Measurements from ENCODE around the gene SRRM3.
"Not testable (repeated sequence)": the region's sequence is repeated elsewhere in the genome, so short reads cannot be mapped to it uniquely, and the experiment has no call there.

SRRM3 gene

DNA sequence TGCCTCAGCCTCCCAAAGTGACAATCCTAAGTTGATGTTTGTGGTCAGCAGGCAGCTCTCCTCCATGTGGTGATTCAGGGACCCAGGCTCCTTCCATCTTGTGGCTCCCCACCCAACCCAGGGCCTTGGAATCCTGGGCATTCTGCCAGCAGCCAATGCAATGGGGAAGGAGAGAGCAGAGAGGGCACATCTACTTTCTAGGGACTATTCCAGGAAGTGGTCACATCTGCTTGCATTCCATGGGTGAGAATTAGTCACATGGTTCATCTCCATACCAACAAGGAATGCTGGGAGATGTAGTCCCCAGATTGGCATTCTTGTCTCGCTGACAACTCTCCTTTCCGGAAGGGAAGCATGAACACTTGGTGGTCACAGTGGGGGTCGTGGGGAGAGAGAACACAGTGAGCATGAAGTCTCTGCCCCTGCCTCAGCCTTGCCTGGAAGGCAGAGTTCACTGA, 9.9 kb upstream of the SRRM3 start:
- DNase-seq, result no peak

DNA sequence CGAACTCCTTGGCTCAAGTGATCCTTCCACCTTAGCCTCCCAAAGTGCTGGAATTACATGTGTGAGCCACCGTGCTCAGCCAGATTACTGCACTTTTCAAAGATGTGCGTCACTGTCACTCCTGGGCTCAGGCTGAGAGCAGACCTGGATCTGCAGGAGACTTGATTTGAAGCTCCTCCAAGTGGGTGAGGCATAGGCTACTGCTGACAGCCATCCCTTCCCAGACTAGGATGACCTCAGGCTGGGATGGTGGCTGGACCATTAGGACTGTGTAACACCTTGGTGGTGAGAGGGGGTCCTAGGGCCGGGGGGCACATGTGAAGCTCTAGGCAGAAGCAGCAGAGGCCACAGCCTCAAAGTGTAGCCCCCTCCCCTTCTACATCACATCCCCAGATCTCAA, 8.2 kb upstream of the SRRM3 start:
- DNase-seq, result no peak

DNA sequence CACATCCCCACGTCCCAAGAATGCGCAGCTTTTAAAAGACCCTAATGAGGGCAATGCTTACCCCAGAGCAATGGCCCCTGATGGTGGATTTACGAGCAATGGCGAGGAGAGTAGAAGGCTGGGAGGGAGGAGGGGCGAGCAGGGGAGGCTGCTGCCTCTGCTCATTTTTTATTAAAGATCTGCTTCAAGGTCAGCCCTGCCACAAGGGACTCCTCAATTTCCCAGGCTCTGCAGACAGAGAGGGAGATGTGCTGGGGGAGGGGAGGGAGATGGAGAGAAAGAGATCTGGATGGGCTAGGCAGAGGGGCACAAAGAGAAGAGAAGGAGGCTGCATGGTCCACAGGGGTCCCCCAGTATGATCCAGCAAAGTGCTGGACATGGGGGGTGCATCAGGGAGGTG, 7.8 kb upstream of the SRRM3 start:
- no peak for DNase-seq

DNA sequence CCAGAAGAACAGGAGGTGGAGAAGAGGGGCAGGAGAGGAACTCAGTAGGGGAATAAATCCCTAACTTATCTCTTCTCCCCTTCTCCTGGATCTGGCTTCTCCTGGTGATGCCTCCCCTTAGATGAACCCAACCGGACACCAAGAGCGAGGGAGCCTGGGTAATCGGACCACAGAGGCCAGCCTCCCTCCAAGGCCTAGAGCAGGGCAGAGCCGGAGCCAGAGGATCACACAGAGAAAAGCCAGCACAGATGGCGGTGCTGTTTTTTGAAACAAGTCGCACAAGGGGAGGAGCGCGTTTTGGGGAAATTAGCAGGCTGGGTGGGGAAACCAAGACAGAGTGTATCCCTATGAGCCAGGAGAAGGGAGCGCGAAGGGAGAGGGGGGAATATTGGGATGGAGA, 4.9 kb upstream of the SRRM3 start:
- DNase-seq, result no peak

DNA sequence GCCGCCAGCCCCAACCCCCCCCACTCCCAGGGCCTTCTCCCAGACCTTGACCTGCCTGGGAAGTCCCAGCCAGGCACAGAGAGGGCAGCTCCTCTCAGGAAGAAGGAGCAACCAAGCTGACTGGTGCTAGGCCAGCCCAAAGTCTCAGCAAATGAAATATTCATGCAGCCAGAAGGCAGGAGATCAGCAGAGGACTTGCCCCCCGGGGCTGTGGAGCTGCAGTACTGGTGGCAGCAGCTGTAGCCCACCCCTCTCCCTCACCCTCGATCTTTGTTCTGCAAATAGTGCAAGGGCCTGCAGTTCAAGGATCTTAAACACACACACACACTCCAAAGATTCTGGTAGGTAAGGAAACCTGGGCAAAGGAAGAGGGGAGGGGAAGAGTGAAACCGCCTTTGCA, 3.5 kb upstream of the SRRM3 start:
- DNase-seq, result no peak

DNA sequence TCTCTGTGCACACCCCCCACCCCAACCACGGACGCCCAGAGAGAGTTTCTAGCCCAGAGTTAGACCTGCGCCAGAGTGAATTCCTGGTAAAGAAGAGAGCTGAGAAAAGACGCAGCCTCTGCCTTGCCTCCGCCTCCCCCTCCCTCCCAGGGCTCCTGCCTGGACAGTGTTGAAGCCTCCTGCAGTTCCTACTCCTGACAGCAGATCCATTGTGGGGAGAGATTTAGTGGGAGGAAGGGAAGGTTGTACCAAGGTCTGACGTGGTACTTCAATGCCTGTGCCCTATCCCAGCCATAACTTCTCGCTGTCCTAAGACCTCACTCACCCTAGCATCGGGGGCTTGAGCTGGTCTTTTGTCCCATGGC, 952 bp downstream of the SRRM3 start:
- DNase-seq, result no peak

DNA sequence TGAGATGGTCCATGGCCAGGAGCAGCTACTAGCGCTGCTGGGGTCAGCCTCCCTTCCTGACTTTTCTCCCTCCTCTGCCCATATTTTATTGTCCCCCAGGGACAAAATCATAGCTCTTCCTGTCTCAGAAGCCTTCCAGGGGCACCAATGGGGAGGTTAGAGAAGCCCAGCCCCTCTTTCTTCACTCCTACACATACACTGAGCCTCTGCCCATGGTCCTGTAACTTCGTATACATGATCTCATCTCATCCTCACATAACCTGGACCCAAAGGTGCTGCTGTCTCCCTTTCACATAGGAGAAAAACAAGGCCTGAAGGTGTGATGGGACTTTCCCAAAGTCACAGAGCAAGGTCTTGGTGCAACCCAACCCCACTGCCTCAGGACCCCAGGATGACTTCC, 2.5 kb downstream of the SRRM3 start:
- DNase-seq, result no peak

DNA sequence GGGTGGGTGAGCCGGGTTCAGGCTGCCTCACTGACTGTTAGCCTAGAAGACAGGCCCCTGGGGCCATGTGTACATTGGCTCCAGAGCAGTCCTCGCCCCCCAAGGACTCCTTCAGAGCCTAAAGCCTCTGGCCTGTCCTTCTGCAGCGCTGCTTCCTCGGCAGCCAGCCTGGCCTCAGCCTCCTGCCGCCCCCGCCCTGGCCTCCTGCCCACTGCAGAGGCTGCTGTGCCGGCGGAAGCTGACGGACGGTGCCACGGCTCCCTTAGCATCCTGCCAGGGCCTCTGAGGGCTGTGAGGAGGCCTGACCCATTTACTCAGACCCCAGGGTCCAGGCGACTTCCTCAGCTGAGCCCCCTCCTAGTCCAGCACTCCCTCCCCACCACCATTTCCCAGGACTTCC, 4.9 kb downstream of the SRRM3 start:
- no peak for DNase-seq

DNA sequence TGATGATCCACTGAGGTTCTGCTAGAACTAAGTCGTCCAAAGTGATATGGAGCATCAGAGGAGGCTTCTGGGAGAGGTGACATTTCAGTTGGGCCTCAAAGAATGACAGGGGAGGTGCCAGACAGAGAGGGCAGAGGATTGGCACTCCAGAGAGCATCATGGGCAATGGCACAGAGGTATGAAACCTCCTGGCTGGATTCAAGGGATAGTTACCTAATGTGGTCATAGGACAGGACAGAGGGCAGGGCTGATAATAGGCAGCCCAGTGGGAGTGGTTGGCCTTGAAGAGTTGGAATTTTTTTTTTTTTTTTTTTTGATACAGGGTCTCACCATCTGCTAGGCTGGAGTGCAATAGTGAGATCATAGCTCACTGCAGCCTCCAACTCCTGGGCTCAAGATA, 7.6 kb downstream of the SRRM3 start:
- no peak for DNase-seq

DNA sequence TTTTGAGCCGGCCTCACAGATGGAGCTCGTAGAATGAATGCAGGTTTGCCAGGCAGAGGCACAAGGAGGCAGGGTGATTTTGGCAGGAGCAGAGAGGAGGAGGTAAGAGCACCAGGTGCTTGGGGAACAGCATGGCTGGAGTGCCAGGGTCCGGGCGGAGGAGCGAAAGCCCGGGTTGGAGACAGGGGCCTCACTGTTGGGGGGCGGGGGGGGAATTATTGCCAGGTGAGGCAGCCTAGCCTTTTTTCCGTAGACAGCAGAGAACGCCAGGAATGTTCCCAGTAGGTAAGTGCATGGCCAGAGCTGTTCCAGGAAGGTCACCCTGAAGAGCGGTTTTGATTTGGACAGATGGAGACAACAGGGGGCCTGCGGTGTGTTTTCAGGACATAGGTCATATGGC, 9.5 kb downstream of the SRRM3 start:
- no peak for DNase-seq

DNA sequence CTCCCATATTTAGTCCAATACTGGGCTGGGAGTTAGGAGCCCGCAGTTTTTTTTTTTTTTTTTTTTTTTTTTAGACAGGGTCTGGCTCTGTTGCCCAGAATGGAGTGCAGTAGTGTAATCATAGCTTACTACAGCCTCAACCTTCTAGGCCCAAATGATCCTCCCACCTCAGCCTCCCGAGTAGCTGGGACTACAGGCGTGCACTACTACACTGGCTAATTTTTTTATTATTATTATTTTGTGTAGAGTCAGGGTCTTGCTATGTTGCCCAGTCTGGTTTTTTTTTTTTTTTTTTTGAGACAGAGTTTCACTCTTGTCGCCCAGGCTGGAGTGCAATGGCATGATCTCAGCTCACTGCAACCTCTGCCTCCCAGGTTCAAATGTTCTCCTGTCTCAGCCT, 13.7 kb downstream of the SRRM3 start:
- not testable (repeated sequence) for DNase-seq

DNA sequence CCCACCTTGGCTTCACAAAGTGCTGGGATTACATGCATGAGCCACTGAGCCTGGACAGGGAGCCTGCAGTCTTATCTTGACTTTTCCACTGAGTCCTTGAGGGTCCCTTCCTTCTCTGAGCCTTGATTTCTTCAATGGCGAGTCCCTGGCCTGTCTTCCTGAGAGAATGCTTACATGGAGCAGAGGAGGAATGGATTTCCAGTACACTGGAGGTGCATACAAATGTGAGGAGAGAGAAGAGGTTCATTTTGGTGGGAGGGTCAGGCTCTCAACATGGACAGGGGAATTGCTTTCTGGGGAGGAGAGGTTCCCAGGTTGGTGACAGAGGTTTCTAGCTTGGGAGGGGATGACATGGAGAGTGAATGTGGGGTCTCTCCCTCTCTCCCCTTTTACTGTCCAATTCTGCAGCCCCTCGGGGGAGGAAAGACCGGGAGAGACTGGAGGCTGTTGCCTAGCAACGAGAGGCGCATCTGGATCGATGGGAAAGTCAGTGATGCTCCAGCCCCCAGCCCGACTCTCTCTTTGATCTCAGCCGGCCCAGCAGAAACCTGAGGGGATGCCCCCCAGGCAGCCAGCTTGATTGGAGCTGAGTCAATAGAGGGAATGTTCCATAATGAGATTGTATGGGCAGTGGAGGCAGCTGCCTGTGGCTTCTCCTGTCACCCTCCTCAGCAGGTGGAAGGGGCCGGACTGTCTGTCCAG, 14.8 kb downstream of the SRRM3 start:
- DNase-seq, result no peak

DNA sequence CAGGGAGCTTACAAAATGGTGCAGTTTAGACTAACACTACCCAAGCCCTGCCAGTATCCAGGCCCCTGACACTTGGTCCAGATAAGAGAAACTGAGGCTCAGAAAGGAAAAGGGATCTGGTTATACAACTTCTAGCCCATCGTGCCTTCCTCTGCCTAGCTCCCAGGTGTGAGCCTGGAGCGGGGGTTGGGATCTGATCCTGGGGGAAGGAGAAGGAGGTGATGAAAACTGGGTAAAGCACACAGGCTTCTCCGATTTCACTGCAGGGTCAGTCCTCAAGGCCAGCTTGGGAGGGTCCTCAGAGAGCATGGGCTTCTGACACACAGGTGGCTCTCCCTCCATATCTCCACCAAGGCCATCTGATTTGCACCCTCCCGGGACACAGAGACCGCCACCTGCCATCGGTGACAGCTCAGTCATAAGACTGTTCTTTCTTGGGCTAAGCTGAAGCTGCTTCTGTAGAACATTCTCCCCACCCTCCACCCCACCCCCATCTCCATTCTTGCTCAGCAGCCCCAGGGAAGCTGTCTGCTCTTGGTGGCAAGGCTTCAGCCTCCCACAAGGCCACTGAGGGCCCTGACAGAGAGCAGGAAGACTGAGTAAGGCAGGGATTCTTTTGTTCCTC, 16.4 kb downstream of the SRRM3 start:
- DNase-seq, result no peak

DNA sequence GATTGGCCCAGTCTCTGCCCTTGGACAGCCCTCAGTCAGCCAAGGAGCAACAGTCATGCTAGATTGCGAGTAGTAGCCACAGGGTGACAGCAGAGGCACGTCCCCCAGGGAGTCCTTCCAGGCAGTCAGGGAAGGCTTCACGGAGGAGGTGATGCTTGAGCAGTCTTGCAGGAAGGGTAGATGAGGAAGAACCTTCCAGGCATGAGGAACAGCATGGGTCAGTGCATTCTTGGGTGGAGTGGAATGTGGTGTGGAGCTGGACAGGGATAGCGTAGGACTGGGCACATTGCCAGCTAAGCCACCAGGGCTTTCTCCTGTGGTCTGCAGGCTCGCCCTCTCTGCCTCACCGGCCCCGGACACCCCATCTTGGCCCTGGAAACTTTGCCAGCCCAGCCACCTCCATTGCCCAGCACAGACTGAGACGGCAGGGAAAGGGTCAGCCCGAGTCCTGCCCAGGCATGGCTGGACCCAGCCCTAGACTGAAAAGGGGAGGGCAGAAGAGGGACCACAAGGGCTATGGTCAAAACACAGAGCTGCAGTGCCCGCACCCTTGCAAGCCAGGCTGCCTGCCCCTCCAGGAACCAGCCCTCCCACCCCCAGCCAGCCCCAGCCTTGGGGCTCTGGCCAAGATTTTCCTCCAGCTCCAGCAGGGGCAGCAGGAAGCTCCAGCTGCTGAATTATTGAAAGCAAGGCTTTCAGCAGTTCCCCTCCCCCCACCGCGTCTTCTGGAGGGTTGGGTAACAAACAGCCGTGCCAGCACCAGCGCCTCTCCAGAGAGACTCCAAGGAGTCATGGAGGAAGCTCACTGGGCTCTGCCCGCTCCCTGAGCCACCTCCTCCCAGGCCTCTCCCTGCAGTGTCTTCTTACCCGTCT, 18.7 kb downstream of the SRRM3 start:
- DNase-seq, result peak; percentile 38

DNA sequence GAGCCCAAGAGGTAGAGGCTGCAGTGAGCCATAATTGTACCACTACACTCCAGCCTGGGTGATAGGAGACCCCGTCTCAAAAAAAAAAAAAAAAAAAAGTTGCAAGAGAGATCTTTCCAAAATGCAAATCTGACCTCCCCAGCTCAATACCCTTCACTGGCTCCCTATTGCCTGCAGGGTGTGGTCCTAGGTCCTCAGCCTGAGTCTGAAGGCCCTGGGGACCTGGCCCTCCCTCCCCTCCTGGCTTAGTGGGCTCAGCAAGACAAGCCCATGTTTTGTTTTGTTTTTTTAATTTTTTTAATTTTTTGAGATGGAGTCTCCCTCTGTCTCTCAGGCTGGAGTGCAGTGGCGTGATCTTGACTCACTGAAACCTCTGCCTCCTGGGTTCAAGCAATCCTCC, 20.6 kb downstream of the SRRM3 start:
- DNase-seq, result no peak

DNA sequence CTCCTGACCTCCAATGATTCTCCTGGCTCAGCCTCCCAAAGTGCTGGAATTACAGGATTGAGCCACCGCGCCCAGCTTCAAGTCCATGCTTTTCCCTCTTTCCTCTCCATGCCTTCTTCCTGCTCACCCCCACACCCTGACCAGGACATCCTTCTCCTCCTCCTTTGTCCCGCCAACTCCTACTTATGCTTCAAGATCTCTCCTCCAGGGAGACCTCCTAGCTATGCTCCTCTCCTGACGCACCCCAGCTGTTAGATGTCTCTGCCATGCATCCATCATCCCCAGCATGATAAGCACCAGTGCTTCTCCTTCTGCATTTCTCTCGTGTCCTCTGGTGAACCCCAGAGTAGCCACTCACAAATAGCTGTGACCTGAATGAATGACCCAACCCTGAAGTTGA, 21.1 kb downstream of the SRRM3 start:
- DNase-seq, result no peak

DNA sequence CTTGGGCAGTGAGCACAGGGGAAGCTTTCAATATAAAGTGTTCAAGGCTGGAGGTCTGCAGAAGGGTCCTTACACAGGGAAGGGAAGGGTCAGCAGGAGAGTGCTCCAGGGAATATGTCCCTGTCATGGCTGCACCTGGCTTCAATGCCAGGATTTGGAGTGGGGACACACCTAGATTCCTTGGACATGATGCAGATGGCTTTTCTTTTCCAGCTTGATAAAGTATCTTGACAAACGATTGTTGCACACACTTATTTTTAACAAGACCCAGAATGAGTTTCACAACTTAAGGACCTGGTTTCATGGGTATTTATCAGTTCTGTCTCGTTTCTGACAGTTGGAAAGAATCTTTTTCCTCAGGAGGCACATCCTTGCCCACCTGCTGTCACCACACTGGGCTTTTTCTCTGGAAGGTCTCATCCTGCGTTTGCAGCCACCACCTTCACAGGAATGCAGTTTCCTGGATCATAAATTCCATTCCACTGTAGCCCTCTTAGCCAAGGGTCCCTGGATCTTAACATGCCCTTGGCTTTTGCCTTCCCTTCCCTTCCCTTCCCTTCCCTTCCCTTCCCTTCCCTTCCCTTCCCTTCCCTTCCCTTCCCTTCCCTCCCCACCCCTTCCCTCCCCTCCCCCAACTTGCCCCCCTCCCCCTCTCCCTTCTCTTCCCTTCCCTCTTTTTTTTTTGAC, 21.7 kb downstream of the SRRM3 start:
- no peak for DNase-seq

DNA sequence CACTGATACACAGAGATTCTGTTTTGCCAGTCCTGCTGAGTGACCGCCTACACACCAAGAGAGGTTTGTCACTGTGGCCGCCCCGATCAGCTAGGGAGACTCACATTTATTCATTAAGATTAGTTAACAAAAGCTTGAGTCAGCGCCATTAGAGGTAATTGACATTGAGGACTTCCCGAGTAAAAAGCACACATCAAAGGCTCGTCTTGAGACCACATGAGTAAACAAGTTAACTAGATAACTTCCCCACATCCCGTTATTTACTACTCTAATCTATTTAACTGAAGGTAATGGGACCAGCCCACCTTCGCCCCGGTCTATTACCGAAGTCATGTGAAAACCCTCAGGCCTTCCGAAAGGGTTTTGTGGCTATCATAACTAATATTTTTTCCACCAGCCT, 23.0 kb downstream of the SRRM3 start:
- no peak for DNase-seq

DNA sequence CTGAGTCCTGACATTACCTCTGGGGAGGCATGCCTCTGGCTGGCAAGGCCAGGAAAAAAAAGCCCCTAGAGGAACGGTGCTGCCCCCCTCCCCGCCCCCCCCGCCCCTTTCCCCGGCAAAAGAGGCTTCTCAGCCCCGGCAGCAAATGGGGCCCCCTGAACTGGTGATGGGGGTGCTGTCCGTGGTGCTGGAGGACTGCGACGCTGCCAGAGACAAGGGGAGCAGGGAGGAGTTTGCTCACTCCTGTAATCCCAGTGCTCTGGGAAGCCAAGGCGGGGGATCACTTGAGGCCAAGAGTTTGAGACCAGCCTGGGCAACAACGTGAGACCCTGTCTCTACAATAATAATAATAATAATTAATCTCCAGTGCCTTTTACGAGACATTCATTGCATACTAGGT, 23.7 kb downstream of the SRRM3 start:
- no peak for DNase-seq

DNA sequence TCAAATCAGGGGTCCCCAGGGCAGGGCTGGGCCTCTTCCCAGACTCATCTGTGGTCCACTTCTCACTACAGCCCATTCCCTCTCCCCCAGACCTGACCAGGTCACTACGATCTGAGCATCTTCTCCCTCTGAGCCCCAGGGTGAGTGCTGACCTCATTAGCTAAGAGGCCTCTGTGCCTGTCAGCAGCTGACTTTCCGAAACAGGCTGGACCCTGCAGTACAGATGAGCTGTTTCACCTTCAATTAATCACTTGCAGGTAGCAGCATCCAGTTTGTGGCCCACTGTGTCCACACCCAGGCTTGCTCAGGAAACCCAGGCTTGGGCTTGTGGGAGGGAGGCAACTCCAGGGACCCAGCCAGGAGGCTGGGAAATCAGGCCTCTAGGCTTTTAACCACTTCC, 24.3 kb downstream of the SRRM3 start:
- no peak for DNase-seq

DNA sequence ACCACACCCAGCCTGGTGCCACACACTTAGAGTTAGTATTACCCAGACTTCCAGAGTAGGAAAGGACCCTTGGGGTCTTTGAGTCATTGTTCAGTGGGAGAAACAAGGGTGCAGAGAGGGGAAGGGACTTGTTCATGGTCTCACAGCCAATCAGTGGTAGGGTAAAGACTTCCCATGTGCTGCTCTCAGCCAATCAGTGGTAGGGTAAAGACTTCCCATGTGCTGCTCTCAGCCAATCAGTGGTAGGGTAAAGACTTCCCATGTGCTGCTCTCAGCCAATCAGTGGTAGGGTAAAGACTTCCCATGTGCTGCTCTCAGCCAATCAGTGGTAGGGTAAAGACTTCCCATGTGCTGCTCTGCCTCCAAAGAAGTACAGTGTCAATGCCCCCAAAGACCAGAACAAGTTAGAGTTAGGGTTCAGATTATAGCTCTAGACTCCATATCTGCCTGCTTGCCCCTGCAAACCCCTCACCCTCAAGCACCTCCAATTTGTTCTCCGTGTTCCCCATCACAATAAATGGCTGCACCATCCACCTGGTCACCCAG, 25.3 kb downstream of the SRRM3 start:
- not testable (repeated sequence) for DNase-seq

DNA sequence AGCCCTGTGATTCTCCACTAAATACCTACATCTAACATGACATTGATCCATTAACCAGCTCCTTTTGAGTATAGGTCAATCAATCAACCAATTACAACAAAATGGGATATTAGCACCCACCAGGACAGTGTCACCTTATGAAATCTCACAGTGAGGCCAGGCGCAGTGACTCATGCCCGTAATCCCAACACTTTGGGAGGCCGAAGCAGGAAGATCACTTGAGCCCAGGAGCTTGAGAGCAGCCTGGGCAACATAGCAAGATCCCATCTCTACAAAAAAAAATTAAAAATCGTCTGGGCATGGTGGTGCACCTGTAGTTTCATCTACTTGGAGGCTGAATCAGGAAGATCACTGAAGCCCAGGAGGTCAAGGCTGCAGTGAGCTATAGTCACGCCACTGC, 28.5 kb downstream of the SRRM3 start:
- DNase-seq, result no peak

DNA sequence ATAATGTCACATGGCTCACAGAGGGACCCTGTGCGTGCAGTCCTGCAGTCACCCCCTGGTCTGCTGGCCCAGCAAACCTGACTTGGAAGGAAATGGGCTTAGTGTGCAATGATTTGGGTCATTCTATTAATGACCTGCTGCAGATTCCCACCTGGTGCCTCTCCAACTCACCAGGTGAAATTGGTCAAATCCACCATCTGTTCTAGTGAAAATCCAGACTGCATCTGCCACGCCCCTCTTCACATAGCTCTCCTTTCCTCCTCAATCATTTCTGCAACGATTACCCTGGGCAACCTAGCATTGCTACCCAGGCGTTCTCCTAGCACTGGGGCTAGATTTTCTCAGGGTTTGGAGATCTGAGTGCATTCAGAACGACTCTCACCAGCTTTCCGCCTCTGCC, 29.4 kb downstream of the SRRM3 start:
- no peak for DNase-seq

Data from midbrain (tissue), 1 donor.